Measurements from ENCODE around the gene ACKR3. TPM values are rescaled to one million over a fixed set of nuclear protein-coding genes. Genes with fewer than 3 reads are reported as not detected.

The ACKR3 gene
- total and polyA plus RNA-seq, 2 experiments from 2014 or later = 1.0 to 3.0 TPM

DNA sequence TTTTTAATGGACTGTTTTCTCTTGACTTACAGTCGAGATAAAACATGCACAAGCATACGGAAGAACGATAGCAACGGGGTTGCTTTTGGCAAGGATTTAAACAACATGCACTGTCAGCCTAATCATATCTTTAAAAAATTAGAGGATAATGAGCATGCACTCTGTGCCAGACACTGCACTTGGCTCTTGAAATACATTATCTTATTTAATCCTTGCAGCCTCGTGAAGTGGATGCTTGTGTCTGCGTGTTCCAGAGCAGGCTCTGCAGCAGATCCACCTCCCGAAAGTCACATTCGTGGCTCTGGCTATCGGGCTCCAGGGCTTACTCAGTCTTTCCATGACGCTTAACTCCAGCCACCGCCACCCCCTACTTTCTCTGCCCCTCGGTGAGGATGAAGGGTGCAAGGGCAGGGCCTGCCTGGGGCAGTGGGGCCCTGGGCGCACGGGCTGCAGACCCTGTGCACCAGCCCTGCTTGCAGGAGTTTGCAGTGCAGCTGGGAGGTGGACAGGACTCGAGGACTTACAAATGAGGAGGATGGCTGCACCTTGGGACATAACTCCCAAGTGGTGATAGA, 61.7 kb downstream of the ACKR3 start (continued):
- no peak for TF ChIP-seq CREB1 (CRISPR knock-in tag; IDR thresholded peaks at IDR 0.05; ENCODE audit: low read depth)
- no peak for TF ChIP-seq NANOG (IDR thresholded peaks at IDR 0.05; ENCODE audit: borderline replicate concordance)
- no peak for TF ChIP-seq ZNF331 (CRISPR knock-in tag; IDR thresholded peaks at IDR 0.05; ENCODE audit: low read depth)

- TF ChIP-seq ZNF331 (CRISPR knock-in tag; IDR thresholded peaks at IDR 0.05; ENCODE audit: low read depth) = no peak
- Histone ChIP-seq H3K9me2 (ENCODE audit: insufficient read depth) (no peaks in the 10 kb centered on the region), H3K4me1 (ENCODE audit: insufficient read depth) (no peaks in the 10 kb centered on the region), H3F3A (replicated peaks; ENCODE audit: low read depth) (no peaks in the 10 kb centered on the region), H3K4me3 (no peak overlapping the region), H2AFZ (no peak overlapping the region), H3K4me2 (no peak overlapping the region), H3K27ac (ENCODE audit: low read depth) (no peak overlapping the region), H4K20me1 (replicated peaks; ENCODE audit: insufficient read depth) (no peaks in the 10 kb centered on the region), H3K27me3 (ENCODE audit: insufficient read depth) (no peaks in the 10 kb centered on the region), H3K79me2 (replicated peaks; ENCODE audit: insufficient read depth) (no peaks in the 10 kb centered on the region), H3K36me3 (ENCODE audit: insufficient read depth) (no peaks in the 10 kb centered on the region)
- Mint-ChIP-seq H3K4me1 (no peaks in the 10 kb centered on the region; the same call in 2 of the 3 replicates), H3K27me3 (ENCODE audit: insufficient read depth, low read depth, poor library complexity) (peaks cover 2% of the 10 kb centered on the region), H3K36me3 (ENCODE audit: low read depth) (no peaks in the 10 kb centered on the region), H3K9me3 (no peaks in the 10 kb centered on the region), H3K4me3 (no peak overlapping the region), H3K27ac (no peak overlapping the region)
- ATAC-seq (no peak), DNase-seq (ENCODE audit: low spot score) (no peak)
Measured at GRCh38 chr2:236631856-236632291, 62.2 kb downstream of the ACKR3 start.

Data from GM23338 (cell line).